Endothelial cell of umbilical vein (primary cell): Measurements from ENCODE around the gene CHMP3.

Experiments used
- CTCF ChIP-seq, 2 donors: IDR thresholded peaks; 1 replicate in 1 of 2; 2 replicates in 1 of 2; pipeline ENCODE4 v1.5.1; 2011; ENCODE audit warnings: low read length in 2 of 2, mild to moderate bottlenecking in 2 of 2, moderate library complexity in 2 of 2, control low read depth in 1 of 2, inconsistent platforms in 1 of 2, low read depth in 1 of 2; ENCODE audit not compliant: insufficient read depth in 1 of 2; ENCODE audit errors: extremely low read depth in 1 of 2
- GATA2 ChIP-seq: IDR thresholded peaks from 2 replicates; pipeline ENCODE4 v1.7.0; 2011; ENCODE audit warnings: low read depth, mild to moderate bottlenecking, moderate library complexity, mixed read lengths, low read length; ENCODE audit not compliant: insufficient read length, insufficient read depth

GRCh38 chr2:86525421-86526340 lies 37.6 kb downstream of the CHMP3 start:
- TF ChIP-seq GATA2 (no peak), CTCF (IDR thresholded peaks at IDR 0.05; ENCODE audit: extremely low read depth in 1 of 2, insufficient read depth in 1 of 2, low read depth in 1 of 2, low read length in 2 of 2) (no peak)
